H9 (cell line): ENCODE results near the gene C16orf74. TPM values are rescaled to one million over a fixed set of nuclear protein-coding genes. Genes with fewer than 3 reads are reported as not detected.

ENCODE experiments used
- DNase-seq: peaks from one replicate; pipeline ENCODE4 v3.0.0-alpha.2; 2017
- H2AFZ ChIP-seq: one replicate; pipeline ENCODE4 v1.6.1; 2013; ENCODE audit warnings: mild to moderate bottlenecking, low read length, control low read depth, moderate library complexity
- H2AK5ac ChIP-seq: 2 replicates; pipeline ENCODE4 v1.6.1; 2013; ENCODE audit warnings: low read length, control low read depth, mixed read lengths; ENCODE audit not compliant: insufficient read length
- H2BK120ac ChIP-seq: one replicate; pipeline ENCODE4 v1.6.1; 2013; ENCODE audit warnings: low read depth, mild to moderate bottlenecking, low read length, control low read depth, inconsistent platforms; ENCODE audit not compliant: poor library complexity, severe bottlenecking
- H2BK12ac ChIP-seq: 2 replicates; pipeline ENCODE4 v1.6.1; 2013; ENCODE audit warnings: low read length, control low read depth, mixed read lengths, low read depth; ENCODE audit not compliant: insufficient read length
- H2BK15ac ChIP-seq: 2 replicates; pipeline ENCODE4 v1.6.1; 2013; ENCODE audit warnings: low read depth, low read length, control low read depth
- H2BK20ac ChIP-seq: one replicate; pipeline ENCODE4 v1.6.1; 2013; ENCODE audit warnings: low read depth, mild to moderate bottlenecking, low read length, control low read depth, inconsistent platforms; ENCODE audit not compliant: poor library complexity, severe bottlenecking
- H2BK5ac ChIP-seq: 2 replicates; pipeline ENCODE4 v1.6.1; 2013; ENCODE audit warnings: low read length, control low read depth, mixed read lengths; ENCODE audit not compliant: insufficient read length
- H3K14ac ChIP-seq: 2 replicates; pipeline ENCODE4 v1.6.1; 2013; ENCODE audit warnings: low read length, control low read depth; ENCODE audit not compliant: insufficient read depth
- H3K18ac ChIP-seq: 2 replicates; pipeline ENCODE4 v1.6.1; 2013; ENCODE audit warnings: low read depth, mild to moderate bottlenecking, mixed read lengths, low read length, control low read depth; ENCODE audit not compliant: insufficient read length
- H3K23ac ChIP-seq: 2 replicates; pipeline ENCODE4 v1.6.1; 2013; ENCODE audit warnings: low read length, control low read depth, mixed read lengths, low read depth; ENCODE audit not compliant: insufficient read length
- H3K23me2 ChIP-seq: 2 replicates; pipeline ENCODE4 v1.6.1; 2013; ENCODE audit warnings: low read depth, mild to moderate bottlenecking, mixed read lengths, low read length, control low read depth; ENCODE audit not compliant: insufficient read length, poor library complexity, severe bottlenecking
- H3K27ac ChIP-seq: 2 replicates; pipeline ENCODE4 v1.5.1; 2013; ENCODE audit warnings: low read length, control low read depth, mixed read lengths, low read depth; ENCODE audit not compliant: insufficient read length
- H3K27me3 ChIP-seq: 2 replicates; pipeline ENCODE4 v1.6.1; 2013; ENCODE audit warnings: low read length, control low read depth, inconsistent platforms; ENCODE audit not compliant: insufficient read depth
- H3K4ac ChIP-seq: 2 replicates; pipeline ENCODE4 v1.6.1; 2013; ENCODE audit warnings: low read depth, mild to moderate bottlenecking, control low read depth, inconsistent platforms, low read length, moderate library complexity
- H3K4me1 ChIP-seq: 2 replicates; pipeline ENCODE4 v1.6.1; 2013; ENCODE audit warnings: low read length, control low read depth, inconsistent platforms; ENCODE audit not compliant: insufficient read depth
- H3K4me2 ChIP-seq: 2 replicates; pipeline ENCODE4 v1.6.1; 2013; ENCODE audit warnings: low read length, control low read depth, mixed read lengths; ENCODE audit not compliant: insufficient read length, insufficient read depth
- H3K56ac ChIP-seq: 2 replicates; pipeline ENCODE4 v1.6.1; 2013; ENCODE audit warnings: low read depth, mild to moderate bottlenecking, mixed read lengths, low read length, control low read depth; ENCODE audit not compliant: insufficient read length
- H3K79me1 ChIP-seq: 2 replicates; pipeline ENCODE4 v1.6.1; 2013; ENCODE audit warnings: low read depth, mild to moderate bottlenecking, moderate library complexity, low read length, control low read depth, inconsistent platforms; ENCODE audit not compliant: insufficient read depth, poor library complexity, severe bottlenecking
- H3K79me2 ChIP-seq: 2 replicates; pipeline ENCODE4 v1.6.1; 2013; ENCODE audit warnings: low read length, control low read depth, inconsistent platforms; ENCODE audit not compliant: insufficient read depth
- H3K9ac ChIP-seq: 2 replicates; pipeline ENCODE4 v1.6.1; 2013; ENCODE audit warnings: low read length, control low read depth, mixed read lengths; ENCODE audit not compliant: insufficient read length; ENCODE audit errors: extremely low read depth
- H3K9me3 ChIP-seq: one replicate; pipeline ENCODE4 v1.6.1; 2013; ENCODE audit warnings: low read depth, low read length, inconsistent platforms; ENCODE audit not compliant: control insufficient read depth
- H3T11ph ChIP-seq: one replicate; pipeline ENCODE4 v1.6.1; 2013; ENCODE audit warnings: mild to moderate bottlenecking, low read length, control low read depth, inconsistent platforms
- H4K20me1 ChIP-seq: one replicate; pipeline ENCODE4 v1.6.1; 2013; ENCODE audit not compliant: control insufficient read depth, insufficient read length, insufficient read depth
- H4K5ac ChIP-seq: 2 replicates; pipeline ENCODE4 v1.6.1; 2013; ENCODE audit warnings: low read depth, mild to moderate bottlenecking, mixed read lengths, low read length, control low read depth; ENCODE audit not compliant: insufficient read length
- H4K8ac ChIP-seq: replicated peaks from 2 replicates; pipeline ENCODE4 v1.6.1; 2013; ENCODE audit warnings: low read length, control low read depth, mixed read lengths, low read depth; ENCODE audit not compliant: insufficient read length
- H4K91ac ChIP-seq: 2 replicates; pipeline ENCODE4 v1.6.1; 2013; ENCODE audit warnings: low read depth, mild to moderate bottlenecking, moderate library complexity, mixed read lengths, low read length, control low read depth; ENCODE audit not compliant: insufficient read length
- H3K27ac Mint-ChIP-seq, 3 experiments: 2 replicates in 2 of 3; 3 replicates in 1 of 3; pipeline ENCODE4 v1.8.0; 2020 to 2021; ENCODE audit warnings: mixed read lengths in 3 of 3, mild to moderate bottlenecking in 1 of 3, moderate library complexity in 1 of 3
- H3K27me3 Mint-ChIP-seq: 2 replicates; pipeline ENCODE4 v1.8.0; 2021; ENCODE audit warnings: low read depth, mild to moderate bottlenecking, moderate library complexity, mixed read lengths
- H3K36me3 Mint-ChIP-seq, 3 experiments: 2 replicates in 2 of 3; 3 replicates in 1 of 3; pipeline ENCODE4 v1.8.0; 2020 to 2021; ENCODE audit warnings: low read depth in 3 of 3, mixed read lengths in 3 of 3; ENCODE audit not compliant: insufficient read depth in 1 of 3
- H3K4me1 Mint-ChIP-seq, 2 experiments: 2 replicates each; pipeline ENCODE4 v1.8.0; 2020; ENCODE audit warnings: mixed read lengths in 2 of 2
- H3K4me3 Mint-ChIP-seq, 2 experiments: 2 replicates in 1 of 2; 3 replicates in 1 of 2; pipeline ENCODE4 v1.8.0; 2020 to 2021; ENCODE audit warnings: mild to moderate bottlenecking in 2 of 2, mixed read lengths in 2 of 2, moderate library complexity in 1 of 2
- H3K9me3 Mint-ChIP-seq, 2 experiments: 2 replicates in 1 of 2; 3 replicates in 1 of 2; pipeline ENCODE4 v1.8.0; 2020; ENCODE audit warnings: mild to moderate bottlenecking in 2 of 2, mixed read lengths in 2 of 2, moderate library complexity in 1 of 2
- WGBS: extraction: QIAGEN DNeasy Blood & Tissue Kit; methylation state at CpG from one replicate; pipeline ENCODE4 v1.1.7; 2013; ENCODE audit warnings: missing lambda C conversion rate, low lambda C conversion rate, mixed read lengths; ENCODE audit not compliant: insufficient read length; ENCODE audit errors: extremely low coverage; 5-methylcytosine and 5-hydroxymethylcytosine counted together
- total RNA-seq: library from RNA; stranded (reverse); gene quantifications from 2 replicates; pipeline ENCODE4 v1.2.1, GENCODE V29; 2021
- TF ChIP-seq, protein P1 (sequence below): fragments of 200-600 bp; sonication (generic); conservative IDR thresholded peaks from 3 replicates; pipeline ENCODE4 v1.8.0; 2021; ENCODE audit warnings: antibody characterized with exemption, mild to moderate bottlenecking

The C16orf74 gene
- total RNA-seq, 1 experiment from 2014 or later = 5.6 TPM

DNA sequence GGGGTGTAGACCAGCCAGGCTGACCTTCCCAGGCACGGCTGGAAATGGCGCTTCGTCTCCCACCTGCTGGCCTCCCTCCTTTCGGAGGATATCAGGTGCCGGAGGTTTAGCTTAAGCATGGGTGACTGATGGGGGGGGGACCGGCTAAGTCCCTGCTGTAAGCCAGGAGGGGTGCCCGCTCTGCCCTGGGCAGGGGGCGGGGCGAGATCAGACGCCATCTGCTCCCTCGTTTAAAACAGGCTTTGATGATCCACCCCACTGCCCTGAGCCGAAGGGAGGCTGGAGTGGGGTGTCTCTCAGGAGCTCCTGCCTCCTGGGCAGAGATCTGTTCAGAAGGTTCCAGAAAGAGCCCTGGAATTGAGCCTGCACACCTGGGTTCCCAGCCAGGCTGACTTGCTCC lies 26.0 kb downstream of the C16orf74 start:
- Histone ChIP-seq H2BK120ac (no peak overlapping the region), H2BK20ac (no peak overlapping the region), H3K27ac (no peak overlapping the region), H3K4me2 (no peak overlapping the region), H2BK5ac (no peak overlapping the region), H3K9ac (no peak overlapping the region), H4K8ac (no peak overlapping the region), H3T11ph (no peak overlapping the region), H4K91ac (no peak overlapping the region), H2BK15ac (no peak overlapping the region), H2AK5ac (no peak overlapping the region), H3K23ac (no peak overlapping the region), H3K79me2 (no peaks in the 10 kb centered on the region), H3K14ac (no peak overlapping the region), H3K23me2 (no peaks in the 10 kb centered on the region), H3K56ac (no peak overlapping the region), H2AFZ (no peak overlapping the region), H3K4ac (no peak overlapping the region), H3K9me3 (no peaks in the 10 kb centered on the region), H4K20me1 (no peaks in the 10 kb centered on the region), H3K27me3 (no peaks in the 10 kb centered on the region), H2BK12ac (no peak overlapping the region), H4K5ac (no peak overlapping the region), H3K18ac (no peak overlapping the region), H3K79me1 (no peaks in the 10 kb centered on the region), H3K4me1 (no peaks in the 10 kb centered on the region)
- Mint-ChIP-seq H3K27me3 (peaks cover 3% of the 10 kb centered on the region; the same call in 1 of the 2 replicates), H3K9me3 (no peaks in the 10 kb centered on the region), H3K4me3 (no peak overlapping the region), H3K4me1 (peaks cover 8 to 14% of the 10 kb centered on the region in 2 experiments), H3K36me3 (no peaks in the 10 kb centered on the region; a peak in 1 of 7 replicates), H3K27ac (no peak overlapping the region)
- no CpG with 5 or more reads among the region's 12 CpGs for WGBS
- DNase-seq = no peak
- TF ChIP-seq, protein P1, sequence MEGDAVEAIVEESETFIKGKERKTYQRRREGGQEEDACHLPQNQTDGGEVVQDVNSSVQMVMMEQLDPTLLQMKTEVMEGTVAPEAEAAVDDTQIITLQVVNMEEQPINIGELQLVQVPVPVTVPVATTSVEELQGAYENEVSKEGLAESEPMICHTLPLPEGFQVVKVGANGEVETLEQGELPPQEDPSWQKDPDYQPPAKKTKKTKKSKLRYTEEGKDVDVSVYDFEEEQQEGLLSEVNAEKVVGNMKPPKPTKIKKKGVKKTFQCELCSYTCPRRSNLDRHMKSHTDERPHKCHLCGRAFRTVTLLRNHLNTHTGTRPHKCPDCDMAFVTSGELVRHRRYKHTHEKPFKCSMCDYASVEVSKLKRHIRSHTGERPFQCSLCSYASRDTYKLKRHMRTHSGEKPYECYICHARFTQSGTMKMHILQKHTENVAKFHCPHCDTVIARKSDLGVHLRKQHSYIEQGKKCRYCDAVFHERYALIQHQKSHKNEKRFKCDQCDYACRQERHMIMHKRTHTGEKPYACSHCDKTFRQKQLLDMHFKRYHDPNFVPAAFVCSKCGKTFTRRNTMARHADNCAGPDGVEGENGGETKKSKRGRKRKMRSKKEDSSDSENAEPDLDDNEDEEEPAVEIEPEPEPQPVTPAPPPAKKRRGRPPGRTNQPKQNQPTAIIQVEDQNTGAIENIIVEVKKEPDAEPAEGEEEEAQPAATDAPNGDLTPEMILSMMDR = no peak
